Fibroblast of the conjunctiva (primary cell): ENCODE data around the gene BRMS1.
"Not testable (repeated sequence)": the region's sequence is repeated elsewhere in the genome, so short reads cannot be mapped to it uniquely, and the experiment has no call there.

Source experiments
- DNase-seq: peaks from one replicate; pipeline ENCODE4 v3.0.0-alpha.2; 2010; ENCODE audit warnings: low read depth

The BRMS1 gene

GRCh38 chr11:66322732-66323427 is 22.0 kb downstream of the BRMS1 start:
- peak; percentile 91 for DNase-seq

DNA sequence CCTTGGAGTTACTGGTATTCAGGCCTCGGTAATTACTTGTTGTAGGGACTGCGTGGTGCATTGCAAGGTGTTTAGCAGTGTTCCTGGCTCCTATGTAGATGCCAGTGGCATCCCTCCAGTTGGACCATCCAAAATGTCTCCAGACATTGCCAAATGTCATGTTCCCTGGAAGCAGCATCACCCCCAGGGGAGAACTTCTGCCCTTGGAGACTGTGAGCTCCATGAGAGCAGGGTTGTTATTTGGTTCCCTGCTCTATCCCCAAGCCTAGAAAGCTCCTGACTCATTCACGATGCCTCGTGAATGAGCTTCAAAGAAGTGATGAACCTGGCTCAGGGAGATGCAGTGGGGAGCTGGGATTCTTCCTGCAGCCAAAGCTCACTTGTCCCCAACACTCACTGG is 23.3 kb downstream of the BRMS1 start:
- no peak for DNase-seq

DNA sequence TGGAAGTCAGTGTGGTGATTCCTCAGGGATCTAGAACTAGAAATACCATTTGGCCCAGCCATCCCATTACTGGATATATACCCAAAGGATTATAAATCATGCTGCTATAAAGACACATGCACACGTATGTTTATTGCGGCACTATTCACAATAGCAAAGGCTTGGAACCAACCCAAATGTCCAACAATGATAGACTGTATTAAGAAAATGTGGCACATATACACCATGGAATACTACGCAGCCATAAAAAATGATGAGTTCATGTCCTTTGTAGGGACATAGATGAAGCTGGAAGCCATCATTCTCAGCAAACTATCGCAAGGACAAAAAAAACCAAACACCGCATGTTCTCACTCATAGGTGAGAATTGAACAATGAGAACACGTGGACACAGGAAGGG is 24.2 kb downstream of the BRMS1 start:
- not testable (repeated sequence) for DNase-seq

- DNase-seq: not testable (repeated sequence)
Observed at GRCh38 chr11:66320289-66320688, 24.6 kb downstream of the BRMS1 start.

DNA sequence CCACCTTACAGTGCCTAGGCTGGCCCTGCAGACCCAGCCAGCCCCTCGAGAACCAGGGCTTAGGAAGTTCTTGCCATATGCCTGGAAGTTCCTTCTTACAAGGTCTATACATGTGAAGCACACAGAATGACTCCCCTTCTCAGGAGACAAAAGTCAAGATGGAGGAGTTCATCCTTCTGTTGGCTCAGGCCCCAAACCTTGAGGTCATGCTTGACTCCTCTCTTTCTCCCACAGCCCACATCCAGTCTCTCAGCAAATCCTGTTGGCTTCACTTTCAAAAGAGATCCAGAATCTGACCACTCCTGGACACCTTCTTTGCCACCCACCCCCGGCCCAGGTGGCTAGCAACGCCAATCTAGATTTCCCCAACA is 26.3 kb downstream of the BRMS1 start:
- DNase-seq: no peak

GRCh38 chr11:66317723-66318599 is 26.9 kb downstream of the BRMS1 start:
- peak; percentile 90 for DNase-seq

GRCh38 chr11:66317322-66317722 is 27.6 kb downstream of the BRMS1 start:
- DNase-seq: no peak

- DNase-seq: peak; percentile 84
Observed at GRCh38 chr11:66316849-66317251, 28.1 kb downstream of the BRMS1 start, which contains the start of gene CD248. TSS of gene CD248 (minus strand) at chr11:66317044. CDS start at chr11:66317027, 17 bp downstream.

DNA sequence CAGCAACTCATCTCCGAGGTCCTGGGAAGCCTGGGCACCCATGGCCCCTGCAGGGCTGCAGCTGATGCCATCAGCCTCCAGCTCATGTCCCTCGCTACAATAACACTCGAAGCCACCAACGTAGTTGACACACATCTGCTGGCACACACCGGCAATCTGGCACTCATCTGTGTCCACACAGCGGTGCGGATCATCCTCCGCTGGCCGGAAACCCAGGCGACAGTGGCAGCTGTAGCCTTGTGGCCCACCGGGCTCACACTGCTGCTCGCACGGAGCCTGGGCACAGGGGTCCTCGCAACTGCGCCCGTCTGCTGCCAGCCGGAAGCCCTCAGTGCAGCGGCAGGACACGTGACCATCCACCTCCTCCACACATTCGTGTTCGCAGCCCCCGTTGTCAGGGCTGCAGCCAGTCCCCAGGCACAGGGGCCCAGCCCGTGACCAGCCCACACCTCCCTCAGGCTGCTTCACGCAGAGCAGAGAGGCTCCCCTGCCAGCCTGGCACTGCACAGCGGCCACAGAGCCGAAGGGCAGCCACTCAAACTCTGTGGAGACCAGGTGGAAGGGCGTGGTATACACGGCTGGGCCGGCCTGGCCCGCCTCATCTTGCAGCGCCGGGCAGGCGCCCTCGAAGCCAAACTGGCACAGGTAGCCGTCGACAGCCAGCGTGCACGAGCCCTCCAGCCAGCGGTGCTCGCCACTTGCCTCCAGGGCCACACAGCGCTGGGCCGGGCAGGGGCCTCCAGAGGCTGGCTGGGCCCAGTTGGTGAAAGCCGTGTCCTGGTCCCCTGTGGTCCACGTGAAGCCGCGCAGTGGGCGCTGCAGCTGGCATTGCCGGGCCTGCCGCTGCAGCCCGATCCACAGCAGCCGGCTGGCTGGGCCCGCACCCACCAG is 28.7 kb downstream of the BRMS1 start:
- no peak for DNase-seq

GRCh38 chr11:66315498-66315885 is 29.4 kb downstream of the BRMS1 start:
- DNase-seq: no peak

GRCh38 chr11:66314561-66315497 is 30.1 kb downstream of the BRMS1 start:
- DNase-seq: no peak

- DNase-seq: no peak
Observed at GRCh38 chr11:66314186-66314501, 30.8 kb downstream of the BRMS1 start.

DNA sequence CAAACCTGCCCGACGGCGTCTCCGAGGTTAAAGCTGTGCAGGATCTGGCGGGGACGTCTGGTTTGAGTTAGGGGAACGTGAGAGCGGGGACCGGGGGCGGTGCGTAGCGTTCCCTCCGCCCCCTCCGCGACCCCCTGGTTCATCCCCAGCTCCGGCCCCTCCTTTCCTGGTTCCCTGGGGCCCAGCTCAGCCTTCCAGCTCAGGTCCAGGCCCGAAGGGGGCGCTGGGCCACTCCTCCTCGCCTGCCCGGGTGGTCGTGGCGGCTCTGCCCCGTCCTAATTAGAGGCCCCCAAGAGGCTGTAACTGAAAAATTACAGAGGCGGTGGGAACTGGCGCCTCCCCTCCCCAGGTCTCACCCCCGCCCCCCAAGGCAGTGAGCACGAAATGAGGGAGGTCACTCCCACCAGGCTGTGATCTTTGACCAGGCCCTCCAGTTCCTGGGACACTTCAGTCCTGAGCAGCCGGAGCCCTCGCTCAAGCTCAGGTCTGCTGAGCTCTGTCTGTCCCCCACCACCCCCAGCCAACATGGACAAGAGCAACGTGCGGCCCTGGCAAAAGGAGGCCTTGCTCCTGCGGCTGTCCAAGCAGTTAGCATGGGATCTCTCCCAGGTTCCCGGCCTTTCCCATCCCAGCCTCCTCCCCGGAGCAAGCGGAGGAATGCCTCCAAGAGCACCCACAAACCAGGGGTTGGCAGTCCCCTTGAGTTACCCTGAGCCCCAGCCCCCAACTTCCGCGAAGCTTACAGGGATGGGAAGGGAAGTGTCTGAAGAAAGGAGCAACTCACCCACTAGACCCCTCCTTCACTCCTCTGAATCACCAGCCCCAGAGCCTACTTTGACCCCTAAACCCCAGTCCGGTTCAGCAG is 31.4 kb downstream of the BRMS1 start:
- no peak for DNase-seq

DNA sequence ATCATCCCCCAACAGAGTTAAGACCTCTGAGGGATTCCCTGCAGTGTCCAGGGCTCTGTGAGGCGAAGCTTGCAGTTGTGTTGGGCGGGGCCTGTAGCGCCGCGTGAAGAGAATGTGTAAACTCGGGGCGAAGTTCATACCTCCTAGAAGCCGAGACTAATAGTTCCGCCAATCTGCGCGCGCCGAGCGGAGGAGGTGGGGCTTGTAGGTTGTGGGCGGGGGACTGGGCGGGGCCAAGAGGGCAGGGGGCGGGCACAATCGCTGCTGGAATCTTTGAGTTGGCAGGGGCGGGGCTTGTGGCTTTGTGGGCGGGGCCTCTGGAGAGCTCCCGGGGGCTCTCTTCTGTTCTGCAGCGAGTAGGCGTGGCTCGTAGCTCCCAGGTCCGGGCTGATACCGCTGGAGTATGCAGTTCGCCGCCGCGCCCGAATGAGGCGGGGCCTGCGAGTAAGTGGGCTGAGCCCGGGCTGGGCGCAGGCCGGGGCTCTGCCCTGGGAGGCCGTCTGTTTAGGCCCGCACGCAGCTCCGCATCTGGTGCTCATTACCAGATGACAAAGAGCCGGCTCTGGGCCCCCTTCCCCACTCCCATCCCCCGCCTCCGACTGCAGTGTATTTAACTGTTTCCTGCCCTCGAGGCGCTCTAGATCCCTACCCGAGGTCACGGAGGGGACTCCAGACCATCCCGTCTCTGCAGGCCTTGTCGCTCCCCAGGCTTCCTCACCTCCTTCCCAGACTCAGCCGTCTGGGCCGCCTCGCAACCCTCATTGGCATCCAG is 32.2 kb downstream of the BRMS1 start:
- peak; percentile 99 for DNase-seq

DNA sequence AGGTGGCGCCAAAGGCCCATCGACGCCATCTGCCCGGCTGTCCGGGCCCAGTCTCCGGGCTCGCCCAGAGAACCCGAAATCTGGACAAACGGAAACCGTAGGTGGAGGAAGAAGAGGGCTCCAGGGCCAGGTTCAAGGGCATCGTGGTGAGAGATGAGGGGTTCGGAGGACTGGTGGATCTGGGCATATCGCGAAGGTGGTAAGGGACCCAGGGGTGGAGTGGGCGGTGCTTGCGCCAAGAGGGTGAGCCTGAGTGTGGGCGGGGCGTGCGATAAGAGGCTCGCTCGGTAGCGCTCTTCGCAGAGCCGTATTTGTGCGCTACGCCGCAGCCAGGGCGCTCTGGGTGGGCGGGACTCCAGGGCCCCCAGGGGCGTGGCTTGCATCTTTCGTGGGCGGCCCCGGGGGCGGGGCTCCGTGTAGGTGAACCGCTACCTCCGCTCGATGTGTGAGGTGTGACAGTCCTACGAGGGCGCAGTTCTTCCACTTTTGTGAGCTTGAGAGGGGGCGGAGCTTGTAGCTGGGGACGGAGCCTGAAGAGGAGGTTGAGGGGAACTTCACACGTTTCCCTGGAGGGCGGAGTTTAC is 32.8 kb downstream of the BRMS1 start:
- peak; percentile 91 for DNase-seq

- no peak for DNase-seq
Observed at GRCh38 chr11:66311470-66311964, 33.4 kb downstream of the BRMS1 start.

GRCh38 chr11:66310803-66311440 is 34.0 kb downstream of the BRMS1 start:
- not testable (repeated sequence) for DNase-seq

DNA sequence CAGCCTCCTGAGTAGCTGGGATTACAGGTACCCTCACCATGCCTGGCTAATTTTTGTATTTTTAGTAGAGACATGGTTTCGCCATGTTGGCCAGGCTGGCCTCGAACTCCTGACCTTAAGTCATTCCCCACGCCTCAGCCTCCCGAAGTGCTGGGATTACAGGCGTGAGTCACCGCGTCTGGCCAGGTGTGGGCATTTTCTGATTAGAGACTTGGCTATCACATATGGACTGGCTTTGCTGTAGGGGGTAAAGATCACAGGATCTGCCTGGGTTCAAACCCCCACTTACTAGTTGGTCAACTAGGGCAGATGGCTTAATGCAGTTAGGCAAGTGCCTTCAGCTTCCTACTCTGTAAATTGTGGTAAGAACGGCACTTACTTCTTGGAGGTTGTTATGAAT is 34.6 kb downstream of the BRMS1 start:
- DNase-seq: no peak
